ENCODE results near the gene ABR.

- TF ChIP-seq, protein P1, sequence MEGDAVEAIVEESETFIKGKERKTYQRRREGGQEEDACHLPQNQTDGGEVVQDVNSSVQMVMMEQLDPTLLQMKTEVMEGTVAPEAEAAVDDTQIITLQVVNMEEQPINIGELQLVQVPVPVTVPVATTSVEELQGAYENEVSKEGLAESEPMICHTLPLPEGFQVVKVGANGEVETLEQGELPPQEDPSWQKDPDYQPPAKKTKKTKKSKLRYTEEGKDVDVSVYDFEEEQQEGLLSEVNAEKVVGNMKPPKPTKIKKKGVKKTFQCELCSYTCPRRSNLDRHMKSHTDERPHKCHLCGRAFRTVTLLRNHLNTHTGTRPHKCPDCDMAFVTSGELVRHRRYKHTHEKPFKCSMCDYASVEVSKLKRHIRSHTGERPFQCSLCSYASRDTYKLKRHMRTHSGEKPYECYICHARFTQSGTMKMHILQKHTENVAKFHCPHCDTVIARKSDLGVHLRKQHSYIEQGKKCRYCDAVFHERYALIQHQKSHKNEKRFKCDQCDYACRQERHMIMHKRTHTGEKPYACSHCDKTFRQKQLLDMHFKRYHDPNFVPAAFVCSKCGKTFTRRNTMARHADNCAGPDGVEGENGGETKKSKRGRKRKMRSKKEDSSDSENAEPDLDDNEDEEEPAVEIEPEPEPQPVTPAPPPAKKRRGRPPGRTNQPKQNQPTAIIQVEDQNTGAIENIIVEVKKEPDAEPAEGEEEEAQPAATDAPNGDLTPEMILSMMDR (conservative IDR thresholded peaks at IDR 0.05) = no peak
- no peak for TF ChIP-seq ZFX (IDR thresholded peaks at IDR 0.05)
Measured at GRCh38 chr17:1223662-1224061, 43.9 kb upstream of the ABR start.

Measured in C4-2B (cell line).